ENCODE data around the gene ZXDC.

The ZXDC gene

GRCh38 chr3:126454437-126455198 is 21.1 kb downstream of the ZXDC start:
- DNase-seq: no peak

DNA sequence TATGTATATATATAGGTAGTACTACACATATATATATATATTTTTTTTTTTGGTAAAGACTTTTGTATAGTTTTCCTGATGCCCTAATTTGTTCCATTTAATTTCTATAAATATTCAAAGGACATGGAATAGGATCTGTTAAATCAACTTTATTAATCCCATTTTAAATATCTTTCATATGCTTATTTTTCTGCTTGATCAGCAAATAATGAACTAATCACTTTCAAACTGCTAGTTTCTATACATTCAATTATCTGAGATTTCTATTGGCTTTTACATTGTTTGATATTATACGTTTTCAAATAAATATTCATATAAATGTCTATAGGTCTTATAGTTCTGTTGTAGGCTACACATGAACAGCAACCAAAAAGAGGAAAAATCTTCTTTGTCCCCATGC is 21.7 kb downstream of the ZXDC start:
- DNase-seq: no peak

DNA sequence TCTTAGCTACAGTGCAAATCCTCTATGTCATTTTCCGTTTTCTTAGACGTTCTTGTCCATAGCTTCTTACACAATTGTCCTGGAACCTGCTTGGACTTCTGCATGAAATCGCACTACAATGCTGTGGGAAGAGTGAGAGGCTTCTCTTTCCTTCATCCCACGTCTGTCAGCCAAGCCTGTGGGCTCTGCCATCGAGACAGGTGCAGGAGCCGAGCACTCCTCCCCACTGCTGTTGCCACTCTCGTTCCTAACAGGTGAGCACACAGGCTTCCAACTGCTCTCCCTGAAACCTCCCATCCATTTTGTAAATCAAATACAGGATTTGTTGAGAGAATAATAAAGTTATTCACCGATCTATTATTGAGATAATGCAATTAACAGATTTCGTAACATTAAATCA is 23.5 kb downstream of the ZXDC start:
- DNase-seq: no peak

DNA sequence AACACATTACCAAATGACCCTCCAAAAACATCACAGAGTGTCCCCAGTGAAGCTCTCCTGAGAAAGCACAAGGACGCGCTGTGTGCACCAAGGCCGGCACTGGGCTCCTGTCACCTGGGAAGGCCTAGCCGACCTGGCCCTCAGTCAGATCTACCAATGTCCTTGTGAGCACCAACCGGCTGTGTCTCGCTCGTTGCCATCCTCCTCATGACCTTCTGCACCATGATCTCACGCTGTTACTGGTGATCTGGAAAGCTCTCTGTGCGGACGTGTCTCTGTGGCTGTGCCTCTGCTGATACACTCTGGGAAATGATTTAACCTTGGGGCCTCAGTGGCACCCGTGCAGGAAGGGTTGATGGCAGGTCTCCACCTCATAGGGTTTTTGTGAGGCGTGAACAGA is 24.2 kb downstream of the ZXDC start:
- no peak for DNase-seq

- no peak for DNase-seq
Observed at GRCh38 chr3:126450744-126451143, 24.9 kb downstream of the ZXDC start.

DNA sequence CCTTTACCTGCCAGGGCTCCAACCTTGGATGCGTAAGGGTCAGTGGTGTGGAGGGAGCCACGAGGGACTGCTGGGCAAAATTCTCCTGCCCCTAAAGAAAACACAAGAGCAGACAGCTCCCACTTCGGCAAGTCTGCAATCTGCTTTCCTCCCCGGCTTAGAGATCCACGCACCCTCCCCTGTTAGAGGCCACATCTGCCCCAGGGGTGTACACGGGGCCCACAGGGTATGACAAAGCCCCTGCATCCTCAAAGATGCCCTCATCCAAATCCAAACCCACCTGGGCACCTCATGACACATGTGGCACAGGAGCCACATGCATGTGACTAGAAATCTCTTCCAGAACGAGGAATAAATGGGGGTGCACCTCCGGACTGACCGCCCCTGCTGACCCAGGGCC is 25.5 kb downstream of the ZXDC start:
- no peak for DNase-seq

- DNase-seq: no peak
Observed at GRCh38 chr3:126449621-126450051, 26.1 kb downstream of the ZXDC start.

DNA sequence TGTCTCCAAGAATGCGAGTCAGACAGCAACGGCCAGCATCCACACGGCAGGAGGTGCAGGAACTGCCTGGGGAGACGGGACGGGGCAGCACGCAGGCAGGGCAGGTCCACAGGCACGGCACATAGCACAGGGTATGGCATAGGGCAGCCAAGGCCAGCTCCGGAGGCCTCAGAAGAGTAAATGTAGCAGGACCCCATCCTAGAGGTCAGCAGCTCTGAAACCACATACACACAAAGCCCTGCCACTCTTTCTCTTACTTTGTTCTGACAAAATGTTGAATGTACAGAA is 26.9 kb downstream of the ZXDC start:
- DNase-seq: no peak

DNA sequence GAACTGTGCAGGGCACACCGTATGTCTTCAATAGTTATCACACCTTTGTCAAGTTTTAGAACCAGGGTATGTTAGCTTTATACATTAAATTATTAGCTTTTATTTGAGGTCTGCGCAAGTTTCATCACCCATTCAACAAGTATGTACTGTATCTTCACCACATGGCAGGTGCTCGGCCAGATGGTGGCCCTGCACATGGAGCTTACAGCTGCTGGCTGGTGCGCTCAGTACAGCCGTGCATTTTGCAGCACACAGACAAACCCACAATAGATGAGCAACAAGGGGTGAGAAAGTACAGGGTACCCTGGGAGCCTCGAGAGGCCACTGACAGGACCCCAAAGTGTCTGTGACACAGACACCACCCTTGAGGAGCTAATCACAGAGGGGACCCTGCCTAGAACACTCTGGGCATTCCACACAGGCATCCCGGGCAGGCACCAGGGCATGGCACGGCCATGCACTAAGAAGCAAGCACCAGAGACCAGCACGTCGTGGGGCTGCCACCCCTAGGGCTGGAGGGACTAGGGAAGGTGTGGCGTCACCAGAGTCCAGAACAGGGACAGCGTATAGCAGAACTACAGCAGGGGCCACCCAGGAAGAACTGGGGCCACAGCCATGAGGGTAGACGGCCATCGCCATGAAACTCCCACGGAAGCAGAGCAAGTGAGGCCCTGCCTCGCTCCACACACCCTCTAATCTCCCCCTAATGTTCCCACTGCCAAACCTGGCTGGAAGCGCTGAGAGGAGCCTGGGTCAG is 27.4 kb downstream of the ZXDC start:
- DNase-seq: no peak

DNA sequence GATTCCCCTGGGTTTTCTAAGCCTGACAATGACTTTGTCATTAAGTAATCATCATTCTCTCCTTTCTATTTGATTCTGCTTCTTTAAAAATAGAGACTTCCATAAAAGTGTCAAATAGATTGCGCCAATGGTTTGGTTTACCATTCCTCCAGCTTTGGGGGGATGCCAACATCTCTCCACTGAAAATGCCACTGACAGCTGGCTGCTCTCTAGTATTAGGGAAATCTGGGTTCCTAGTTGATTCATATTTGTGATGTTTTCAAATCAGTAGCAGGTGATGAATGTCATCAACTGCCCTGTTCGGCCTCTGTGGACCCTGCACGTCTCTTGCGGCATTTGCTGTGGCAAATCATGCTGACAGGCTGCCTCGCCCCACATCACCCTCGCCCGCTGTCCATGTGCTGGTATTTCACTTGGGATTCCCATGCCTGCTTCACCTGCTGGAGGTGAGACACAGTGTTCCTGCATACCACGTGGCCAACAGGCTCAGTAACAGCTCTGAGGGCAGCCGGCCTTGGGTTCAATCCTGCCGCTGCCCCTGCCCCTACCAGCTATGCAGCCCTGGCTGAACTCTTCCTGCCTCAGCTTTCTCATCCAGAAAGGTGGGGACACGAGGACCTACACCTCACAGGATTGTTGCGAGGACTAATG is 28.1 kb downstream of the ZXDC start:
- DNase-seq: no peak

DNA sequence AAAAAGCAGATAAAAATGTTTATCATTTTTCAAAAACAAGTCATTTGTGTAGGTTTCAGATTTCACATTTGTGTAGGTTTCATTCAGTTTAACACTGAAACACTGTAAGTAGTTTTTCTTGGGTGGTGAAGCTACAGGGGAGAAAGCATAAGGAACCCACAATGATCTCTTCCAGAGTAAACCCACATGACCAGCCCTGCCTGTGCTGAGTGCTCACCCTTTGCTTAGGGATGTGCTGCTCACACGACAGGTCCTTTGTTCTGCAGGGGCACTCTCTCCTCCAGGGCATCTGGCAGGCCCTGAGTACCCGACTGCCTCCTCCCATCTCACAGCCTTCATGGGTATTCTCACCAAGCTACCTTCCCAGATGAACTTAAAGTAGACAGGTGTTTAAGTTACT is 28.9 kb downstream of the ZXDC start:
- peak in 1 of 56 donors; percentile 21 for DNase-seq

GRCh38 chr3:126446301-126446700 is 29.4 kb downstream of the ZXDC start:
- DNase-seq: no peak

GRCh38 chr3:126445506-126445905 is 30.2 kb downstream of the ZXDC start:
- no peak for DNase-seq

GRCh38 chr3:126442856-126443242 is 32.8 kb downstream of the ZXDC start:
- DNase-seq: no peak

DNA sequence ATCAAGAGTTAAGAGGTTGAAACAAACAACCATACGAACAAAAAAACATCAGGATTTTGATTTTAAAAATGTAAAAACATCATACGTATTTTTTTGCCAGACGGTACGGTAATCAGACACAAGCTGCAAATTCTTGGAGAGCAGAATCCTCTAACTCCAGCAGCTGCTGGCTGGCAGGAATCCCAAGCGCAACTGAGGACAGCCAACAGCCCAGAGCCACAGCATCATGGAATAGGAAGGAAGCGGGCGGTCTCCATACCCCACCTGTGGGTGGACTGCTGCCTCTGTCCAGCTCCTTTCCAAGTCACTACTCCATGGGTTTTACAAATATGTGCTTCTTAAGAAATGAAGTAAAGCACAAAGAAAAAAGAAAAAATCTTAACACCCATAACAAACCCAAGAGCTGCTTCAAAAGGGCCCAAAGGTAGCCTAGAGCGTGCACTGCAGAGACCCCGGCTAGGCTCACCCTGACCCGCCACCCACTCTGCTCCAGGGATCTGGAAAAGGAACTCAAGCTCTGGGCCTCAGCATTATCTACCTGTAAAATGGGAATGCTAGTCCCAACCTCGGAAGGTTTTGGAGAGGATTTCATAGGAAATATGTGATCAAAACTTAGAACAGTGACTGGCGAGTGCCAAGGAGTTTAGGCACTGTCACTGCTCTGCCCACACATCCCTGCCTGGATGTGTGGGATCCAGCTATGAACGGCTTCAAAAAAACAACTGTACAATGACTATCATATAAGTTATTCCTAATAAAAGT is 33.4 kb downstream of the ZXDC start:
- peak in 4 of 56 donors; percentile 10 to 36 (median 20) for DNase-seq

- DNase-seq: no peak
Observed at GRCh38 chr3:126441256-126441880, 34.3 kb downstream of the ZXDC start.

DNA sequence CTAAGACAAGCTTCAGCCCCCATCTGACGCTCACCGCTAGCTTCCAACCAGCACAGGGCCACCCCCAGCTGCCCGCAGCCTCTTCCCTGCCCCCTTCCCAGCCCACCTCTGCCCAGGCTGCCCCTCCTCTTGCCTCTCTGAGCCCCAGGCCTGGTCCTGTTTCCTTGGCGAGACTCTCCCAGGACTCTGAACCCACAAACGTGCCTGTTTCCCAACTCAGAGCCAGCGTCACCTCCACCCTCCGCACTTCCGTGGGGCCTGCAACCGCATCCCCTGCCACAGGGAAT is 35.0 kb downstream of the ZXDC start:
- DNase-seq: no peak

DNA sequence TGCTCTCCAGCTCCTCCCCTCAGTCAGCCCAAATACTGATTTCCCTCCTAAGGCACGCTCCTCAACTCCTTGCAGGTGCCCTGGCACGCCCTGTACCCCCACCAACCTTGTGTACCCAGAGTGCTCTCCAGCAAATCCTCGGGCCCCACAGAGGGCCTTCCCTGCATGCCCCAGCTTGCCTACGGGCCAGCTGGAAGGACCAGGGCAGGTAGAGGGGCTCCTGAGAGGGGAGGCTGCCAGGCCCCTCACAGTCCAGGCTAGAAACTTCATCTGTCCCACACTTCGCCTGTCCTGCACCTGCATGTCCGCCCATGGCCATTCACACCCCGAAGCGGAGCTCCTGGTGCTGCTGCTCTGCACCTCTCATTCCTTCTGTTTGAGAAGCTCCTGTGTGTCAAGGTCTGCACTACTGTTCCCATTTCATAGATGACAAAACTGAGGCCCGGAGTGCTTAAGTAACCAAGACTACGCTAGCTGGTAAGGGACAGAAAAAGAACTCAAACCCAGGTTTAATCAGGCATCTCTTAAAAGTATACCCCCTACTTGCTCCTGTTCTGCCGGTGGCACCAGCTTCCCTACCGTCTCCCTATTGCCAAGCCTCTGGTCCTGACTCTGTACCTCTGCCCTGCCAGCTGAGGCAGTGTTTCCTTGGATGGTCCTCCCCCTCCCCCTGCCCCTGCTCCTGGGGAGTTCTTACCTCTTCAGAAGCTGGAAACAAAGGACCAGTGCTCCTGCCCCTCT is 35.6 kb downstream of the ZXDC start:
- no peak for DNase-seq

DNA sequence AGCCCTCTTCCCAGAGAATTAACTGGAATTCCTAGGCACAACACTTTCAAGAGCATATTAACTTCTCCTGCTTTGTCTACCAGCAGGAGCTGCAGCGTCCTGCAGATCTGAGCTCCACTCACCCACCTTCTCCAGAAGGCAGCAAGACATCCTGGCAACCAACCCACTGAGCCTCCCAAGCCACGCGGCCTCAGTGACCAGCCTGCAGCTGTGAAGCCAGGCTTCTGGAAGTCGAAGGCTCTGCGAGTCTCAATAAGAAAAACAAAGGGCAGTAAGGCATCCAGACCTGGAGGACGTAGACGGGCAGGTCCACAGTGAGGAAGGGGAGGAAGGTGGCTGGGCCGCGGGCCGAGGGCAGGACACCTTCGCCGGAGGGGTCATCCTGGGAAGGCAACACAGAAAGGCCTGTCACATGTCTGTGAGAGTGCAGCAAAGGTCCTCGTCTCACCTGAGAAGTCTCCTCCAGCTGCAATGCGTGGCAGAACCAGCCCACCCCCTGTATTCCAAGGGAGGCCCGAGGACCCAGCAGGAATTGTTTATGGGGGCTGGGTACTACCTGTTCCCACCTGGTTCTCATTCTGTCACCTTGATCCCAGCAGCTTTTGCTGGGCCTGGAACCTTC is 36.2 kb downstream of the ZXDC start:
- DNase-seq: no peak

GRCh38 chr3:126438746-126439145 is 36.9 kb downstream of the ZXDC start:
- DNase-seq: no peak

DNA sequence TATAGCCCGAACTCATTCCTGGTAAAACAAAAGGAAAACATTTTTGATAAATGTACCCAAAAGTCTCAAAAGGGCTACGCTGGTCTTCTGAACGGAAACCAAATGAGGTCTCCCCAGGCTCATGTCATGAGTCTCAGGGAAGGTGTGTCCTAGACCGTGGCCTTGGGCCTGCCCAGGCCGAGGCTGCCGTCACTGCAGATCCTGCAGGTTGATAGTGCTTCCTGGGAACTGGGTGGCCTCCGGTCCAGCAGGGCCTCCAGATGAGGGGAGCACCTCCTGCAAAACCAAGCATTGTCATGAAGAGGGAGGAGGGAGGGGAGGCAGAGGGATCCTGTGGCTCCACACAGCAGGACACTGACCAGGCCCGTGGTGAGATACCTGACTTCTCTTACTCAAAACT is 37.5 kb downstream of the ZXDC start:
- no peak for DNase-seq
